Spleen (tissue), 11 donors: Measurements from ENCODE around the gene IER5. TPM values are rescaled to one million over a fixed set of nuclear protein-coding genes. Genes with fewer than 3 reads are reported as not detected.

Source experiments
- DNase-seq: peaks from one replicate; pipeline ENCODE4 v3.0.0-alpha.2; 2020
- H3K27ac ChIP-seq, 8 donors: fragments of 200-600 bp; sonication (generic) in 7 of 8; 1 replicate in 4 of 8; 2 replicates in 4 of 8; pipeline versions ENCODE4 v1.5.0 to v1.8.0; 2016 to 2021; ENCODE audit warnings: inconsistent platforms in 4 of 8, mild to moderate bottlenecking in 4 of 8, moderate library complexity in 1 of 8
- H3K27me3 ChIP-seq, 7 donors: fragments of 200-600 bp; sonication (generic) in 6 of 7; replicated peaks in 1 of 7; 1 replicate in 4 of 7; 2 replicates in 3 of 7; pipeline versions ENCODE4 v1.5.0 to v1.8.0; 2016 to 2021; ENCODE audit warnings: inconsistent platforms in 3 of 7, mild to moderate bottlenecking in 1 of 7
- H3K36me3 ChIP-seq, 6 donors: fragments of 200-600 bp; sonication (generic) in 5 of 6; 1 replicate in 4 of 6; 2 replicates in 2 of 6; pipeline versions ENCODE4 v1.5.0 to v1.8.0; 2016 to 2021; ENCODE audit warnings: inconsistent platforms in 2 of 6
- H3K4me1 ChIP-seq, 6 donors: fragments of 200-600 bp; sonication (generic) in 5 of 6; 1 replicate in 3 of 6; 2 replicates in 3 of 6; pipeline versions ENCODE4 v1.5.0 to v1.8.0; 2016 to 2021; ENCODE audit warnings: inconsistent platforms in 3 of 6
- H3K4me3 ChIP-seq, 8 donors: fragments of 200-600 bp; sonication (generic) in 7 of 8; 1 replicate in 4 of 8; 2 replicates in 4 of 8; pipeline versions ENCODE4 v1.5.0 to v1.8.0; 2016 to 2021; ENCODE audit warnings: inconsistent platforms in 4 of 8, mild to moderate bottlenecking in 4 of 8, moderate library complexity in 2 of 8
- H3K9me3 ChIP-seq, 8 donors: fragments of 200-600 bp; sonication (generic) in 7 of 8; 1 replicate in 4 of 8; 2 replicates in 4 of 8; pipeline versions ENCODE4 v1.5.0 to v1.8.0; 2016 to 2021; ENCODE audit warnings: inconsistent platforms in 4 of 8
- POLR2A ChIP-seq, 3 donors: fragments of 450-650 bp; IDR thresholded peaks; one replicate each; pipeline ENCODE4 v1.5.1; 2017; ENCODE audit warnings: antibody characterized with exemption in 3 of 3, mild to moderate bottlenecking in 1 of 3
- POLR2AphosphoS5 ChIP-seq, 3 donors: sonication (generic); formaldehyde crosslinking; IDR thresholded peaks; one replicate each; pipeline ENCODE4 v1.5.1; 2017; ENCODE audit warnings: antibody characterized with exemption in 3 of 3
- WGBS, 5 donors: extraction: QIAGEN DNeasy Blood & Tissue Kit in 3 of 5; methylation state at CpG; one replicate each; pipeline versions ENCODE4 v1.1.5 to v1.1.7; 2013 to 2018; 5-methylcytosine and 5-hydroxymethylcytosine counted together
- intact Hi-C: fragments of 100-400 bp; cut with DNase I; formaldehyde crosslinking; loops from one replicate; pipeline ENCODE4 v1.15.0; 2023; ENCODE audit warnings: low total_unique reads
- polyA plus RNA-seq, 3 donors: library from polyadenylated mRNA; stranded (reverse); fragments of 200-250 nt; gene quantifications; one replicate each; pipeline ENCODE4 v1.2.1, GENCODE V29; 2013
- total RNA-seq, 7 donors: library from RNA; depleted of rRNA in 3 of 7; stranded (reverse); fragments of >200 nt in 3 of 7; fragmentation: NEBNext Ultra II Directional in 4 of 7; extraction: Animal tissue kit (Norgen Biotek cat#: 25700) in 4 of 7; gene quantifications; one replicate each; pipeline versions ENCODE4 v1.1.0 to v1.2.1, GENCODE V29; 2016 to 2021
- TF ChIP-seq, protein P1 (sequence below), 11 experiments: fragments of 200-600 bp in 7 of 11; fragments of 450-650 bp in 4 of 11; sonication (generic) in 4 of 11; IDR thresholded peaks in 8 of 11; conservative IDR thresholded peaks in 3 of 11; 1 replicate in 7 of 11; 2 replicates in 4 of 11; pipeline versions ENCODE4 v1.4.0 to v1.8.0; 2016 to 2021; ENCODE audit warnings: antibody characterized with exemption in 11 of 11, inconsistent platforms in 4 of 11, mild to moderate bottlenecking in 1 of 11
- donor health status: healthy with polysubstance abuse.
- donor health status: DM: no; HTN: no; CAD: no; lungs with moderate emphysema.
- donor health status: DM: no; HTN: no; CAD: no.
- donor health status: Bipolar disorder and iron deficiency.
- donor health status: healthy.
- donor health status: DM: no; HTN: no; CAD: no.
- donor health status: DM: yes; HTN: yes; CAD: no.

The IER5 gene
- total and polyA plus RNA-seq, 10 donors, result 21.3 to 62.3 (median 36.7) TPM

DNA sequence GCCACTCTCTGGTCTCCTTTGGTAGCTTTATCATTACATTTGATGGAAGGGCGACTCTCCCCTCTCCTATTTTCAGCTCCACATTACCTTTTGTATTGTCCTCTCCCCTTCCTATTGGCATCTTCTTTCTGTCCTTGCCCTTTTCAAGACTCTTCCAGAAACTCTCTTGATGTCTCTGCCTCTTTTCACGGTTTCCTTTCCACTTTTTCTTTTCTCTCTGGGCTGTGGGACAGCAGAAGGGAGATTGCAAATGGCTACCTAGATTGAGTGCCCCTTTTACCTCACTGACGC is 17.5 kb downstream of the IER5 start:
- H3K27me3 ChIP-seq, result no peaks in the 10 kb centered on the region
- WGBS, 5 donors, result 40 to 63% (median 62%) methylated on average over 3 of the region's 3 CpGs
- no peak for DNase-seq
- no peaks in the 10 kb centered on the region for H3K9me3 ChIP-seq
- H3K27ac ChIP-seq, result peak overlapping the region in 5 of 8 donors; percentile 86 to 93 (median 90)
- H3K36me3 ChIP-seq, result no peaks in the 10 kb centered on the region
- TF ChIP-seq POLR2A (IDR thresholded peaks at IDR 0.05) (no peak), POLR2AphosphoS5 (IDR thresholded peaks at IDR 0.05) (no peak)
- TF ChIP-seq, protein P1, sequence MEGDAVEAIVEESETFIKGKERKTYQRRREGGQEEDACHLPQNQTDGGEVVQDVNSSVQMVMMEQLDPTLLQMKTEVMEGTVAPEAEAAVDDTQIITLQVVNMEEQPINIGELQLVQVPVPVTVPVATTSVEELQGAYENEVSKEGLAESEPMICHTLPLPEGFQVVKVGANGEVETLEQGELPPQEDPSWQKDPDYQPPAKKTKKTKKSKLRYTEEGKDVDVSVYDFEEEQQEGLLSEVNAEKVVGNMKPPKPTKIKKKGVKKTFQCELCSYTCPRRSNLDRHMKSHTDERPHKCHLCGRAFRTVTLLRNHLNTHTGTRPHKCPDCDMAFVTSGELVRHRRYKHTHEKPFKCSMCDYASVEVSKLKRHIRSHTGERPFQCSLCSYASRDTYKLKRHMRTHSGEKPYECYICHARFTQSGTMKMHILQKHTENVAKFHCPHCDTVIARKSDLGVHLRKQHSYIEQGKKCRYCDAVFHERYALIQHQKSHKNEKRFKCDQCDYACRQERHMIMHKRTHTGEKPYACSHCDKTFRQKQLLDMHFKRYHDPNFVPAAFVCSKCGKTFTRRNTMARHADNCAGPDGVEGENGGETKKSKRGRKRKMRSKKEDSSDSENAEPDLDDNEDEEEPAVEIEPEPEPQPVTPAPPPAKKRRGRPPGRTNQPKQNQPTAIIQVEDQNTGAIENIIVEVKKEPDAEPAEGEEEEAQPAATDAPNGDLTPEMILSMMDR (IDR thresholded peaks at IDR 0.05 in 8 of 11, conservative IDR thresholded peaks at IDR 0.05 in 3 of 11), result no peak
- H3K4me3 ChIP-seq, result peak overlapping the region in 7 of 8 donors; percentile 29 to 73 (median 65)
- intact Hi-C loops, result no loop called here
- peaks cover 29 to 69% (median 59%) of the 10 kb centered on the region in 6 donors for H3K4me1 ChIP-seq

DNA sequence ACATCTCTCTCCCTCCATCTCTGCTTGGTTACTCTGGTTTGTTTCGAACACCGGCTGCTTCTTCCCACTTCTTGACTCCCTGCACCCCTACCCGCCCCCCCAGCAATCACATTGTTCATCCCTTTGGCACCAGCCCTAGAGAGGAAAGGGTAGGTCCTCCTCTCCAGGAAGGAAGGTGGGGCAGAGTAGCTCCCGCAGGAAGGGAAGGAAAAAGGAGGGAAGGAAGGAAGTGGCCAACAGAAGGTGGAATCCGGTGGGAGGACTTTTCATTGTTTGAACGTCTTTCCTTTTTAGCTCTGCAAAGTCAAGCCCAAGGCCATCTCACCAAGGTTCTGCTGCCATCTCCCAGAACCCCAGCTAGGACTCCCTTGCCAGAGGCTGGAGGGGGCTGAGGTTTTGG is 18.0 kb downstream of the IER5 start:
- H3K9me3 ChIP-seq, result no peaks in the 10 kb centered on the region
- no peak for DNase-seq
- H3K4me1 ChIP-seq, result peaks cover 24 to 64% (median 53%) of the 10 kb centered on the region in 6 donors
- TF ChIP-seq, protein P1 (IDR thresholded peaks at IDR 0.05 in 8 of 11, conservative IDR thresholded peaks at IDR 0.05 in 3 of 11), result no peak
- TF ChIP-seq POLR2AphosphoS5 (IDR thresholded peaks at IDR 0.05) (peak in 1 of 3 donors; percentile 57), POLR2A (IDR thresholded peaks at IDR 0.05) (no peak)
- no peaks in the 10 kb centered on the region for H3K36me3 ChIP-seq
- H3K27ac ChIP-seq, result peak overlapping the region in 5 of 8 donors; percentile 86 to 93 (median 90)
- H3K4me3 ChIP-seq, result peak overlapping the region in 1 of 8 donors; percentile 73
- intact Hi-C loops, result no loop called here
- H3K27me3 ChIP-seq, result no peaks in the 10 kb centered on the region
- 40 to 52% (median 44%) methylated on average over 6 of the region's 6 CpGs for WGBS, 5 donors

DNA sequence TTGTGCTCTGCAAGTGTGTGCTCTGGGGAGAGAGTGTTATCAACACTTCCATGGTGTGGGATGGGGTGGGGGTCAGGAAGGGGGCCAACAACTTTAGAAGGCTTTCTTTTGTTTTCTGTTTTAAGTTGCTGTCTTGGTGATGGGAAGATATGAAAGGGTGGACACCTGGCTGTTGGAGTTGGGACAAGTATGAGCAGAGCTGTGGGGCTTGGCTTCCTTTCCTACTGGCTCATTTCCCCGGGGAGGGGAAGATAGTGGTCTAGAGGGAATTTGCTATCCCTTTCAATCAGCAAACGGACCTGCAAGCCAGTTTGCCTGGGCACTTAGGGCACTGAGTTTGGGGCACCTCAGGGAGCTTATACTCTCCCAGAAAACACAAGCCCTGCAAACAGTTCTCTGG is 19.2 kb downstream of the IER5 start:
- intact Hi-C loops, result no loop called here
- H3K9me3 ChIP-seq, result no peaks in the 10 kb centered on the region
- WGBS, 5 donors, result 34 to 72% (median 61%) methylated on average over 2 of the region's 2 CpGs
- H3K27me3 ChIP-seq, result no peaks in the 10 kb centered on the region
- TF ChIP-seq, protein P1 (IDR thresholded peaks at IDR 0.05 in 8 of 11, conservative IDR thresholded peaks at IDR 0.05 in 3 of 11), result no peak
- no peak for TF ChIP-seq POLR2AphosphoS5 (IDR thresholded peaks at IDR 0.05)
- TF ChIP-seq POLR2A (IDR thresholded peaks at IDR 0.05), result no peak
- H3K4me1 ChIP-seq, result peaks cover 20 to 63% (median 50%) of the 10 kb centered on the region in 6 donors
- H3K4me3 ChIP-seq, result no peak overlapping the region
- H3K27ac ChIP-seq, result peak overlapping the region in 3 of 8 donors; percentile 18 to 93 (median 86)
- H3K36me3 ChIP-seq, result no peaks in the 10 kb centered on the region
- no peak for DNase-seq

DNA sequence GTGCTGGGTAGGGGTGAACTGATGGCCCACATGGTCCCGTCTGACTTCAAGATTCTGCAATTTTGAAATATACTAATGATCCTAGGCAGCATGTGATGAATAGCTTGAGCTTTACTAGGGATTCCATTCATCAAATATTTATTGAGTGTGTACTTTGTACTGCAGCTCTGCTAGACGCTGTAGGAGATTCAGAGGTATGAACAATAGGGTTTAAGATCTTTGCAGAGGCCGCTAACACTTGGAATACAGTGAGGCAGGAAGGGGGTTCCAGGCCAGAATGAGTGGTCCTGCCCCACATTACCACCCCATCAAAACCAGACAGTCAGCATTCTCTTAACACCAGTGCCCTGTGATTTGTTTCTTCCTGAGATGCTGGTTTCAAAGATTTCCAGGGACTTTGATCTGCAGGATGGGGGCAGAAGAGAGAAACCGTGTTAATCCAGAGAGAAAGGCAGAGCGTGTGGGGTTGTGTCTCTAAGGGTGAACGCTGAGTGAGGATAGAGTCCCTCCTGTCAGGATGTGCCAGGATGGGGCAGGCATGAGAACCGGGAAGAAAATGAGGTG is 19.9 kb downstream of the IER5 start:
- H3K27me3 ChIP-seq, result no peaks in the 10 kb centered on the region
- intact Hi-C loops, result no loop called here
- WGBS, 5 donors, result 76 to 85% (median 82%) methylated on average over 7 of the region's 7 CpGs

More for the DNA sequence above, 19.9 kb downstream of the IER5 start:
- Histone ChIP-seq H3K36me3 (no peaks in the 10 kb centered on the region), H3K9me3 (no peaks in the 10 kb centered on the region), H3K27ac (no peak overlapping the region), H3K4me1 (peaks cover 26 to 63% (median 50%) of the 10 kb centered on the region in 6 donors), H3K4me3 (no peak overlapping the region)
- DNase-seq, result no peak
- TF ChIP-seq POLR2AphosphoS5 (IDR thresholded peaks at IDR 0.05) (no peak), POLR2A (IDR thresholded peaks at IDR 0.05) (no peak)
